ENCODE measurements around the gene VWF.

- no peak for TF ChIP-seq EZH2 (IDR thresholded peaks at IDR 0.05; ENCODE audit: borderline replicate concordance, low read length)
- TF ChIP-seq CTCF (IDR thresholded peaks at IDR 0.05; ENCODE audit: low read length) = no peak
These were observed 14.5 kb downstream of the VWF start for GRCh38 chr12:6110006-6110405.

Measured in OCI-LY1 (cell line).